Measurements from ENCODE around the gene MRPL36. TPM values are rescaled to one million over a fixed set of nuclear protein-coding genes. Genes with fewer than 3 reads are reported as not detected.

The MRPL36 gene
- total RNA-seq, 1 donor from 2014 or later: 60.6 TPM

- intact Hi-C loops (cut with micrococcal nuclease): no loop called here
Observed at GRCh38 chr5:1783216-1783554, 16.5 kb downstream of the MRPL36 start.

GRCh38 chr5:1782385-1783215, 17.0 kb downstream of the MRPL36 start:
- intact Hi-C loops (cut with micrococcal nuclease): no loop called here

- intact Hi-C loops (cut with micrococcal nuclease): no loop called here
Observed at GRCh38 chr5:1781726-1782384, 17.8 kb downstream of the MRPL36 start.

GRCh38 chr5:1781107-1781506, 18.5 kb downstream of the MRPL36 start:
- intact Hi-C loops (cut with micrococcal nuclease): no loop called here

- intact Hi-C loops (cut with micrococcal nuclease): no loop called here
Observed at GRCh38 chr5:1780614-1780930, 19.1 kb downstream of the MRPL36 start.

- intact Hi-C loops (cut with micrococcal nuclease): no loop called here
Observed at GRCh38 chr5:1779782-1780613, 19.6 kb downstream of the MRPL36 start.

GRCh38 chr5:1779021-1779680, 20.5 kb downstream of the MRPL36 start:
- intact Hi-C loops (cut with micrococcal nuclease): no loop called here

- intact Hi-C loops (cut with micrococcal nuclease): no loop called here
Observed at GRCh38 chr5:1778138-1779020, 21.3 kb downstream of the MRPL36 start.

- intact Hi-C loops (cut with micrococcal nuclease): no loop called here
Observed at GRCh38 chr5:1777281-1778137, 22.1 kb downstream of the MRPL36 start.

- intact Hi-C loops (cut with micrococcal nuclease): no loop called here
Observed at GRCh38 chr5:1776831-1777230, 22.8 kb downstream of the MRPL36 start.

GRCh38 chr5:1772634-1773033, 27.0 kb downstream of the MRPL36 start:
- intact Hi-C loops (cut with micrococcal nuclease): no loop called here

GRCh38 chr5:1771149-1772065, 28.2 kb downstream of the MRPL36 start:
- intact Hi-C loops (cut with micrococcal nuclease): no loop called here

- intact Hi-C loops (cut with micrococcal nuclease): no loop called here
Observed at GRCh38 chr5:1770443-1770802, 29.2 kb downstream of the MRPL36 start.

GRCh38 chr5:1769752-1770442, 29.7 kb downstream of the MRPL36 start:
- intact Hi-C loops (cut with micrococcal nuclease): no loop called here

GRCh38 chr5:1769017-1769640, 30.5 kb downstream of the MRPL36 start:
- intact Hi-C loops (cut with micrococcal nuclease): no loop called here

GRCh38 chr5:1768283-1769000, 31.2 kb downstream of the MRPL36 start:
- intact Hi-C loops (cut with micrococcal nuclease): no loop called here
